Caco-2 (cell line): ENCODE results near the gene C2. TPM values are rescaled to one million over a fixed set of nuclear protein-coding genes. Genes with fewer than 3 reads are reported as not detected.

Experiments used
- BruUV-seq: library from RNA; stranded (reverse); fragments of 400-500 nt; replicated peaks from 2 replicates; lab custom pipeline; 2021; lab: Mats Ljungman, UMichigan
- CTCF ChIA-PET: fragments of 300-600 bp; sonication (Branson Sonifier 250); formaldehyde crosslinking; loops from one replicate; lab custom pipeline; 2022; ENCODE audit warnings: antibody characterized with exemption; lab: Charles Lee
- POLR2A ChIA-PET: fragments of 300-600 bp; sonication (Branson Sonifier 250); formaldehyde crosslinking; loops from one replicate; lab custom pipeline; 2022; ENCODE audit warnings: antibody characterized with exemption; lab: Charles Lee
- DNase-seq, 2 experiments: peaks; one replicate each; pipeline versions ENCODE4 v3.0.0 to v3.0.0-alpha.2; 2020 to 2022
- H3K27me3 ChIP-seq: replicated peaks from 2 replicates; pipeline ENCODE4 v1.6.0; 2011; ENCODE audit warnings: low read length; ENCODE audit not compliant: control insufficient read depth, insufficient read depth
- H3K36me3 ChIP-seq: 2 replicates; pipeline ENCODE4 v1.5.1; 2011; ENCODE audit warnings: low read length; ENCODE audit not compliant: control insufficient read depth, insufficient read depth
- H3K4me1 ChIP-seq: fragments of 250-450 bp; sonication (Bioruptor Pico); 2 replicates; pipeline ENCODE4 v1.5.1; 2020; ENCODE audit warnings: mild to moderate bottlenecking
- H3K4me3 ChIP-seq: 2 replicates; pipeline ENCODE4 v1.5.1; 2011; ENCODE audit warnings: low read depth, mild to moderate bottlenecking, control low read depth, low read length
- H3K9me3 ChIP-seq: fragments of 250-450 bp; sonication (Bioruptor Pico); 2 replicates; pipeline ENCODE4 v1.5.1; 2020; ENCODE audit warnings: mild to moderate bottlenecking, moderate library complexity
- H3K27ac Mint-ChIP-seq: one replicate; pipeline ENCODE4 v1.8.0; 2022; ENCODE audit warnings: mixed read lengths; ENCODE audit not compliant: unreplicated experiment
- H3K27me3 Mint-ChIP-seq: one replicate; pipeline ENCODE4 v1.8.0; 2022; ENCODE audit warnings: mixed read lengths; ENCODE audit not compliant: insufficient read depth, unreplicated experiment
- H3K36me3 Mint-ChIP-seq: one replicate; pipeline ENCODE4 v1.8.0; 2022; ENCODE audit warnings: mild to moderate bottlenecking, mixed read lengths; ENCODE audit not compliant: insufficient read depth, unreplicated experiment
- H3K4me1 Mint-ChIP-seq: one replicate; pipeline ENCODE4 v1.8.0; 2022; ENCODE audit warnings: low read depth, mixed read lengths; ENCODE audit not compliant: unreplicated experiment
- H3K4me3 Mint-ChIP-seq: one replicate; pipeline ENCODE4 v1.8.0; 2022; ENCODE audit warnings: mild to moderate bottlenecking, moderate library complexity, mixed read lengths; ENCODE audit not compliant: unreplicated experiment
- H3K9me3 Mint-ChIP-seq: one replicate; pipeline ENCODE4 v1.8.0; 2022; ENCODE audit warnings: mixed read lengths; ENCODE audit not compliant: unreplicated experiment
- intact Hi-C: fragments of 100-400 bp; cut with micrococcal nuclease; formaldehyde crosslinking; loops from one replicate; pipeline ENCODE4 v1.10.0; 2022; ENCODE audit not compliant: unreplicated experiment
- total RNA-seq: library from RNA; stranded (reverse); gene quantifications from 2 replicates; pipeline ENCODE4 v1.2.3, GENCODE V29; 2022
- TF ChIP-seq, protein P1 (sequence below), 2 experiments: fragments of 200-600 bp in 1 of 2; IDR thresholded peaks; 1 replicate in 1 of 2; 2 replicates in 1 of 2; pipeline versions ENCODE4 v1.5.1 to v1.8.0; 2011 to 2022; ENCODE audit warnings: antibody characterized with exemption in 1 of 2, control low read depth in 1 of 2, inconsistent platforms in 1 of 2, low read depth in 1 of 2, low read length in 1 of 2, mild to moderate bottlenecking in 1 of 2, moderate library complexity in 1 of 2; ENCODE audit not compliant: insufficient read depth in 1 of 2, severe bottlenecking in 1 of 2, unreplicated experiment in 1 of 2

The C2 gene
- total RNA-seq, 1 experiment from 2014 or later = 4.8 TPM

DNA sequence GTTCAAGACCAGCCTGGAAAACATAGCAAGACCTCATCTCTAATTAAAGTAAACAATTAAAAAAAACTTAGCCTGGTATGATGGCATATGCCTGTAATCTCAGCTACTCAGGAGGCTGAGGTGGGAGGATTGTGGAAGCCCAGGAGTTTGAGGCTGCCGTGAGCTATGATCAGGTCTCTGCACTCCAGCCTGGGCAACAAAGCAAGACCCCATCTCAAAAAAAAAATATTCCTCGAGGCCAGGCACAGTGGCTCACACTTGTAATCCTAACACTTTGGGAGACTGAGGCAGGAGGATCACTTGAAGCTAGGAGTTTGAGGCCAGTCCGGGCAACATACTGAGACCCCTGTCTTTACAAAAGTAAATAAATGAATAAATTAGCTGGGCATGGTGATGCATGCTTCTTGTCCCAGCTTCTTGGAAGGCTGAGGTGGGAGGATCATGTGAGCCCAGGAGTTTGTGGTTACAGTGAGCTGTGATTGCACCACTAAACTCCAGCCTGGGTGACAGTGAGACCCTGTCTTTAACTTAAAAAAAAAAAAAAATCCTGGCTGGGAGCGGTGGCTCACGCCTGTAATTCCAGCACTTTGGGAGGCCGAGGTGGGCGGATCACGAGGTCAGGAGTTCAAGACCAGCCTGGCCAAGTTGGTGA is 9.3 kb upstream of the C2 start:
- Histone ChIP-seq H3K27me3 (no peaks in the 10 kb centered on the region), H3K9me3 (no peaks in the 10 kb centered on the region), H3K4me3 (no peak overlapping the region), H3K4me1 (peaks cover 15% of the 10 kb centered on the region), H3K36me3 (no peaks in the 10 kb centered on the region)
- ChIA-PET POLR2A (interaction anchor here (0.7 kb wide), 1 partner anchor 78 kb away, joined by 3 read pairs; no protein-coding TSS in a partner anchor), CTCF (interaction anchor here (0.6 to 0.7 kb wide), 3 partner anchors 23 to 1050 kb away, joined by 4 to 5 read pairs (median 4); no protein-coding TSS in a partner anchor)
- Mint-ChIP-seq H3K4me3 (no peak overlapping the region), H3K9me3 (no peaks in the 10 kb centered on the region), H3K36me3 (no peaks in the 10 kb centered on the region), H3K27me3 (no peaks in the 10 kb centered on the region), H3K4me1 (peaks cover 23% of the 10 kb centered on the region), H3K27ac (no peak overlapping the region)
- TF ChIP-seq, protein P1, sequence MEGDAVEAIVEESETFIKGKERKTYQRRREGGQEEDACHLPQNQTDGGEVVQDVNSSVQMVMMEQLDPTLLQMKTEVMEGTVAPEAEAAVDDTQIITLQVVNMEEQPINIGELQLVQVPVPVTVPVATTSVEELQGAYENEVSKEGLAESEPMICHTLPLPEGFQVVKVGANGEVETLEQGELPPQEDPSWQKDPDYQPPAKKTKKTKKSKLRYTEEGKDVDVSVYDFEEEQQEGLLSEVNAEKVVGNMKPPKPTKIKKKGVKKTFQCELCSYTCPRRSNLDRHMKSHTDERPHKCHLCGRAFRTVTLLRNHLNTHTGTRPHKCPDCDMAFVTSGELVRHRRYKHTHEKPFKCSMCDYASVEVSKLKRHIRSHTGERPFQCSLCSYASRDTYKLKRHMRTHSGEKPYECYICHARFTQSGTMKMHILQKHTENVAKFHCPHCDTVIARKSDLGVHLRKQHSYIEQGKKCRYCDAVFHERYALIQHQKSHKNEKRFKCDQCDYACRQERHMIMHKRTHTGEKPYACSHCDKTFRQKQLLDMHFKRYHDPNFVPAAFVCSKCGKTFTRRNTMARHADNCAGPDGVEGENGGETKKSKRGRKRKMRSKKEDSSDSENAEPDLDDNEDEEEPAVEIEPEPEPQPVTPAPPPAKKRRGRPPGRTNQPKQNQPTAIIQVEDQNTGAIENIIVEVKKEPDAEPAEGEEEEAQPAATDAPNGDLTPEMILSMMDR (IDR thresholded peaks at IDR 0.05; ENCODE audit: insufficient read depth in 1 of 2, low read depth in 1 of 2, low read length in 1 of 2, severe bottlenecking in 1 of 2, unreplicated experiment in 1 of 2) = no peak
- no peak for DNase-seq
- intact Hi-C loops = no loop called here
- BruUV-seq = no TSS peak

DNA sequence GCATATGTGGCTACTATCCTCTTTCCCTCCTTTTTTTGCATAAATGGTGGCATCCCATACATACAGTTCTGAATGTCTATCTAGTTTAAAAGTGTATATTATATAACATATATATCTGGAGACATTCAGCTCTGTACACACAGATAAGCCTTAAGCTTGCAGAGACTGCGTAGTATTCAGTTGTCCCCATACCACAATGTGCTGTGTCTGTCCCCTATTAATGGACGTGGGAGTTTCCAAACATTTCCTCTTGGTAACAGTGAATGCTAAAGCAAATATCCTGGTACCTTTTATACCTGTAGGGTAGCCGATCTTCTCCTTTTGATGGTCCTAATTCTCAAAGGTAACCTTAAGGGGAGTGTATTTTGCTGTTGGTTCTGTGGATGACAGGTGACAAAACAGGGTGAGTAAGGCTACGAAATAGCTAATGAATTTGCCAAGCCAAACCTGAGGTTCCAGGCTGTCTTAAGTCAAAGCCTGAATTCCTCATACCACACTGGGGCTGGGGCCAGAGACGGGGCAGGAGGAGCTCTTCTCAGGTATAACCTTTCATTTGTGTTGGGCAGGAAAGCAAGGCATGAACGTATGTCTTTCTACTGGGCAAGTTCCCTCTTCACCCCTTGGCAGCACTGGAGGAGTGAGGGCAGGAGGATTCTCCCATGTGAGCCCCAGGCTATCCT is 7.8 kb upstream of the C2 start:
- Histone ChIP-seq H3K4me1 (peaks cover 15% of the 10 kb centered on the region), H3K9me3 (no peaks in the 10 kb centered on the region), H3K27me3 (no peaks in the 10 kb centered on the region), H3K4me3 (no peak overlapping the region), H3K36me3 (no peaks in the 10 kb centered on the region)
- H3K27me3 Mint-ChIP-seq = no peaks in the 10 kb centered on the region
- no TSS peak for BruUV-seq
- H3K27ac Mint-ChIP-seq = no peak overlapping the region
- no peaks in the 10 kb centered on the region for H3K36me3 Mint-ChIP-seq
- intact Hi-C loops = loop anchor here (2.0 kb wide), 1 partner anchor 21 kb away; no protein-coding TSS in a partner anchor
- ChIA-PET POLR2A (interaction anchor here (0.7 kb wide), 1 partner anchor 22 kb away, joined by 7 read pairs; the partner anchor contains the start of gene EHMT2), CTCF (interaction anchor here (0.6 to 1.3 kb wide), 3 partner anchors 9 to 57 kb away, joined by 3 to 4 read pairs (median 3); no protein-coding TSS in a partner anchor)
- peaks cover 23% of the 10 kb centered on the region for H3K4me1 Mint-ChIP-seq
- H3K4me3 Mint-ChIP-seq = no peak overlapping the region
- no peaks in the 10 kb centered on the region for H3K9me3 Mint-ChIP-seq
- TF ChIP-seq, protein P1 (IDR thresholded peaks at IDR 0.05; ENCODE audit: insufficient read depth in 1 of 2, low read depth in 1 of 2, low read length in 1 of 2, severe bottlenecking in 1 of 2, unreplicated experiment in 1 of 2) = no peak
- DNase-seq = no peak

DNA sequence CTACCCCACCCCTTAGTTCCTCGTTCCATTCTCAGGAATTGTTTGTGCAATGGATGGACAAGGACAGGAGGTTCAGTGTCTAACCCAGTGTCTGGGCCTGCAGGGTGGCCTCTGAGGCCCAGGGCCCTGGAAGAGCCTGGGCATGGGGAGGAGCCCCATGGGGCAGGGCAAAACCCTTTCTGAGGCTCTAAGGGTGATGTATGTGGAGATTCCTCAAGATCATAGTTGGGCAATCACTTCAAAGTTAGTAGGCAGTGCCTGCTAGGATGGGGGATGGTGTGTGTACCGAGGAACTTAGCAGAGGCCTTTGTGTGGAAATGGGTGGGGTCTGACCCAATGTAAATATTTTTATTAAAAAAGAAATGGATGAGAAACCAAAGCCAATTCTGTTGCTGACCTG is 6.7 kb upstream of the C2 start:
- no peak overlapping the region for H3K4me3 Mint-ChIP-seq
- intact Hi-C loops = loop anchor here (2.0 kb wide), 1 partner anchor 20 kb away; no protein-coding TSS in a partner anchor
- H3K9me3 ChIP-seq = no peaks in the 10 kb centered on the region
- DNase-seq = peak in 1 of 2 experiments; percentile 51
- TF ChIP-seq, protein P1 (IDR thresholded peaks at IDR 0.05; ENCODE audit: insufficient read depth in 1 of 2, low read depth in 1 of 2, low read length in 1 of 2, severe bottlenecking in 1 of 2, unreplicated experiment in 1 of 2) = no peak
- H3K9me3 Mint-ChIP-seq = no peaks in the 10 kb centered on the region
- H3K4me1 Mint-ChIP-seq = peaks cover 20% of the 10 kb centered on the region
- H3K36me3 Mint-ChIP-seq = no peaks in the 10 kb centered on the region
- H3K36me3 ChIP-seq = no peaks in the 10 kb centered on the region; the same call in 1 of the 2 replicates
- CTCF ChIA-PET = interaction anchor here (0.7 kb wide), 1 partner anchor 32 kb away, joined by 3 read pairs; no protein-coding TSS in a partner anchor
- POLR2A ChIA-PET = interaction anchor here (0.8 to 1.7 kb wide), 3 partner anchors 18 to 32 kb away, joined by 3 to 4 read pairs (median 3); partner anchors contain the start of gene CFB
- no TSS peak for BruUV-seq
- peaks cover 15% of the 10 kb centered on the region for H3K4me1 ChIP-seq
- H3K4me3 ChIP-seq = no peak overlapping the region
- H3K27me3 ChIP-seq = no peaks in the 10 kb centered on the region
- no peak overlapping the region for H3K27ac Mint-ChIP-seq
- no peaks in the 10 kb centered on the region for H3K27me3 Mint-ChIP-seq
